Measurements from ENCODE around the gene FAHD2B. TPM values are rescaled to one million over a fixed set of nuclear protein-coding genes. Genes with fewer than 3 reads are reported as not detected.
A peak's percentile ranks its signal among the peaks of the same experiment; 100 is the strongest.
"Not testable (repeated sequence)": the region's sequence is repeated elsewhere in the genome, so short reads cannot be mapped to it uniquely, and the experiment has no call there.

FAHD2B gene
- total and polyA plus RNA-seq, 7 experiments from 2014 or later = 11.5 to 24.8 (median 14.6) TPM

GRCh38 chr2:97070915-97071314 lies 23.8 kb downstream of the FAHD2B start:
- CTCF ChIA-PET; H3K27ac ChIP-seq (ENCODE audit: low read depth, low read length); H3K4me3 Mint-ChIP-seq; H3K36me3 Mint-ChIP-seq; DNase-seq; POLR2A ChIA-PET; H3K4me1 Mint-ChIP-seq; H3K27me3 ChIP-seq (ENCODE audit: control insufficient read depth in 2 of 2, insufficient read depth in 2 of 2, low read length in 2 of 2); H3K36me3 ChIP-seq (ENCODE audit: control insufficient read depth in 2 of 3, insufficient read depth in 3 of 3, low read length in 3 of 3); H3K4me1 ChIP-seq (ENCODE audit: control insufficient read depth in 2 of 2, insufficient read depth in 2 of 2, low read length in 2 of 2); H3K4me3 ChIP-seq (ENCODE audit: low read length); intact Hi-C loops (cut with micrococcal nuclease); ATAC-seq; H3K9me3 Mint-ChIP-seq; H3K27ac Mint-ChIP-seq; H3K9me3 ChIP-seq (ENCODE audit: control insufficient read depth in 2 of 3, low read length in 3 of 3): not testable (repeated sequence)
- peaks cover 6 to 26% (median 13%) of the 10 kb centered on the region in 5 donors for H3K27me3 Mint-ChIP-seq

GRCh38 chr2:97068722-97069121 lies 26.0 kb downstream of the FAHD2B start:
- H3K4me1 Mint-ChIP-seq; H3K36me3 Mint-ChIP-seq; H3K4me3 ChIP-seq (ENCODE audit: low read length); H3K9me3 Mint-ChIP-seq; DNase-seq; intact Hi-C loops (cut with micrococcal nuclease); H3K4me1 ChIP-seq (ENCODE audit: control insufficient read depth in 2 of 2, insufficient read depth in 2 of 2, low read length in 2 of 2); H3K27me3 ChIP-seq (ENCODE audit: control insufficient read depth in 2 of 2, insufficient read depth in 2 of 2, low read length in 2 of 2); H3K27ac Mint-ChIP-seq; H3K36me3 ChIP-seq (ENCODE audit: control insufficient read depth in 2 of 3, insufficient read depth in 3 of 3, low read length in 3 of 3); H3K9me3 ChIP-seq (ENCODE audit: control insufficient read depth in 2 of 3, low read length in 3 of 3); H3K27ac ChIP-seq (ENCODE audit: low read depth, low read length); CTCF ChIA-PET; POLR2A ChIA-PET; H3K4me3 Mint-ChIP-seq; ATAC-seq: not testable (repeated sequence)
- H3K27me3 Mint-ChIP-seq = peaks cover 6 to 30% (median 14%) of the 10 kb centered on the region in 5 donors

GRCh38 chr2:97068074-97068473 lies 26.6 kb downstream of the FAHD2B start:
- Histone ChIP-seq H3K9me3 (ENCODE audit: control insufficient read depth in 2 of 3, low read length in 3 of 3) (no peaks in the 10 kb centered on the region), H3K27ac (ENCODE audit: low read depth, low read length) (no peak overlapping the region), H3K36me3 (ENCODE audit: control insufficient read depth in 2 of 3, insufficient read depth in 3 of 3, low read length in 3 of 3) (no peaks in the 10 kb centered on the region), H3K4me3 (ENCODE audit: low read length) (no peak overlapping the region), H3K27me3 (ENCODE audit: control insufficient read depth in 2 of 2, insufficient read depth in 2 of 2, low read length in 2 of 2) (no peaks in the 10 kb centered on the region), H3K4me1 (ENCODE audit: control insufficient read depth in 2 of 2, insufficient read depth in 2 of 2, low read length in 2 of 2) (no peaks in the 10 kb centered on the region)
- ATAC-seq = no peak
- Mint-ChIP-seq H3K4me1 (no peaks in the 10 kb centered on the region), H3K27me3 (peaks cover 6 to 30% (median 14%) of the 10 kb centered on the region in 5 donors), H3K4me3 (no peak overlapping the region), H3K36me3 (no peaks in the 10 kb centered on the region), H3K27ac (no peak overlapping the region), H3K9me3 (peaks cover 0 to 2% (median 0%) of the 10 kb centered on the region in 11 donors)
- no peak for DNase-seq
- ChIA-PET CTCF (interaction anchor here (0.6 kb wide), 1 partner anchor 708 kb away, joined by 3 read pairs; no protein-coding TSS in a partner anchor), POLR2A (no interaction called here)
- intact Hi-C loops (cut with micrococcal nuclease) = no loop called here

GRCh38 chr2:97067279-97068004 lies 27.2 kb downstream of the FAHD2B start:
- Mint-ChIP-seq H3K27me3 (peaks cover 6 to 34% (median 17%) of the 10 kb centered on the region in 5 donors), H3K9me3 (peaks cover 0 to 2% (median 0%) of the 10 kb centered on the region in 11 donors), H3K27ac (no peak overlapping the region), H3K4me1 (no peaks in the 10 kb centered on the region), H3K36me3 (no peaks in the 10 kb centered on the region), H3K4me3 (no peak overlapping the region)
- ChIA-PET POLR2A (no interaction called here), CTCF (interaction anchor here (0.6 kb wide), 1 partner anchor 708 kb away, joined by 3 read pairs; no protein-coding TSS in a partner anchor)
- intact Hi-C loops (cut with micrococcal nuclease) = no loop called here
- Histone ChIP-seq H3K4me1 (ENCODE audit: control insufficient read depth in 2 of 2, insufficient read depth in 2 of 2, low read length in 2 of 2) (no peaks in the 10 kb centered on the region), H3K4me3 (ENCODE audit: low read length) (no peak overlapping the region), H3K9me3 (ENCODE audit: control insufficient read depth in 2 of 3, low read length in 3 of 3) (no peaks in the 10 kb centered on the region), H3K36me3 (ENCODE audit: control insufficient read depth in 2 of 3, insufficient read depth in 3 of 3, low read length in 3 of 3) (no peaks in the 10 kb centered on the region), H3K27me3 (ENCODE audit: control insufficient read depth in 2 of 2, insufficient read depth in 2 of 2, low read length in 2 of 2) (no peaks in the 10 kb centered on the region), H3K27ac (ENCODE audit: low read depth, low read length) (no peak overlapping the region)
- ATAC-seq = peak; percentile 8
- no peak for DNase-seq

GRCh38 chr2:97066030-97066429 lies 28.7 kb downstream of the FAHD2B start:
- not testable (repeated sequence) for H3K4me1 Mint-ChIP-seq, H3K36me3 Mint-ChIP-seq

GRCh38 chr2:97062020-97062419 lies 32.7 kb downstream of the FAHD2B start:
- H3K36me3 Mint-ChIP-seq; H3K27me3 ChIP-seq (ENCODE audit: control insufficient read depth in 2 of 2, insufficient read depth in 2 of 2, low read length in 2 of 2); H3K4me3 Mint-ChIP-seq; H3K4me3 ChIP-seq (ENCODE audit: low read length); H3K9me3 ChIP-seq (ENCODE audit: control insufficient read depth in 2 of 3, low read length in 3 of 3); H3K27ac Mint-ChIP-seq; ATAC-seq; H3K9me3 Mint-ChIP-seq; H3K4me1 ChIP-seq (ENCODE audit: control insufficient read depth in 2 of 2, insufficient read depth in 2 of 2, low read length in 2 of 2); CTCF ChIA-PET; POLR2A ChIA-PET; H3K4me1 Mint-ChIP-seq; DNase-seq; H3K36me3 ChIP-seq (ENCODE audit: control insufficient read depth in 2 of 3, insufficient read depth in 3 of 3, low read length in 3 of 3); intact Hi-C loops (cut with micrococcal nuclease); H3K27ac ChIP-seq (ENCODE audit: low read depth, low read length): not testable (repeated sequence)
- peaks cover 0 to 36% (median 9%) of the 10 kb centered on the region in 5 donors for H3K27me3 Mint-ChIP-seq

More at GRCh38 chr2:97066030-97066429, 28.7 kb downstream of the FAHD2B start:
- CTCF ChIA-PET; H3K27ac Mint-ChIP-seq; H3K36me3 ChIP-seq (ENCODE audit: control insufficient read depth in 2 of 3, insufficient read depth in 3 of 3, low read length in 3 of 3); H3K9me3 Mint-ChIP-seq; H3K27me3 ChIP-seq (ENCODE audit: control insufficient read depth in 2 of 2, insufficient read depth in 2 of 2, low read length in 2 of 2); H3K4me1 ChIP-seq (ENCODE audit: control insufficient read depth in 2 of 2, insufficient read depth in 2 of 2, low read length in 2 of 2); ATAC-seq; intact Hi-C loops (cut with micrococcal nuclease); H3K4me3 Mint-ChIP-seq; H3K4me3 ChIP-seq (ENCODE audit: low read length); DNase-seq; H3K27ac ChIP-seq (ENCODE audit: low read depth, low read length); POLR2A ChIA-PET; H3K9me3 ChIP-seq (ENCODE audit: control insufficient read depth in 2 of 3, low read length in 3 of 3): not testable (repeated sequence)
- peaks cover 6 to 34% (median 17%) of the 10 kb centered on the region in 5 donors for H3K27me3 Mint-ChIP-seq

GRCh38 chr2:97059782-97060181 lies 34.9 kb downstream of the FAHD2B start:
- not testable (repeated sequence) for ATAC-seq

More at GRCh38 chr2:97059782-97060181, 34.9 kb downstream of the FAHD2B start:
- H3K27ac Mint-ChIP-seq; H3K36me3 ChIP-seq (ENCODE audit: control insufficient read depth in 2 of 3, insufficient read depth in 3 of 3, low read length in 3 of 3); DNase-seq; H3K36me3 Mint-ChIP-seq; H3K9me3 Mint-ChIP-seq; H3K27ac ChIP-seq (ENCODE audit: low read depth, low read length); H3K4me3 Mint-ChIP-seq; CTCF ChIA-PET; H3K9me3 ChIP-seq (ENCODE audit: control insufficient read depth in 2 of 3, low read length in 3 of 3); H3K27me3 ChIP-seq (ENCODE audit: control insufficient read depth in 2 of 2, insufficient read depth in 2 of 2, low read length in 2 of 2); H3K4me1 Mint-ChIP-seq; POLR2A ChIA-PET; H3K4me1 ChIP-seq (ENCODE audit: control insufficient read depth in 2 of 2, insufficient read depth in 2 of 2, low read length in 2 of 2); H3K4me3 ChIP-seq (ENCODE audit: low read length); intact Hi-C loops (cut with micrococcal nuclease): not testable (repeated sequence)
- peaks cover 0 to 24% (median 6%) of the 10 kb centered on the region in 5 donors for H3K27me3 Mint-ChIP-seq
